GM21526 (cell line): ENCODE data around the gene KLHL35.

ENCODE experiments used
- ATAC-seq: cut with Tn5 transposase; IDR thresholded peaks from one replicate; pipeline ENCODE4 v1.9.1; 2021; ENCODE audit warnings: moderate library complexity; ENCODE audit not compliant: unreplicated experiment, low FRiP score

Gene KLHL35

GRCh38 chr11:75470476-75471080 lies 37.6 kb upstream of the KLHL35 start:
- no peak for ATAC-seq

- no peak for ATAC-seq
Observed at GRCh38 chr11:75469785-75470405, 36.9 kb upstream of the KLHL35 start.

GRCh38 chr11:75468534-75469340 lies 35.7 kb upstream of the KLHL35 start:
- ATAC-seq, result no peak

- no peak for ATAC-seq
Observed at GRCh38 chr11:75467881-75468280, 34.9 kb upstream of the KLHL35 start.

- no peak for ATAC-seq
Observed at GRCh38 chr11:75467311-75467710, 34.3 kb upstream of the KLHL35 start.

- no peak for ATAC-seq
Observed at GRCh38 chr11:75465701-75466531, 32.9 kb upstream of the KLHL35 start.

GRCh38 chr11:75463106-75463774 lies 30.2 kb upstream of the KLHL35 start:
- no peak for ATAC-seq

- no peak for ATAC-seq
Observed at GRCh38 chr11:75462117-75462653, 29.2 kb upstream of the KLHL35 start.

- ATAC-seq, result no peak
Observed at GRCh38 chr11:75461151-75461550, 28.1 kb upstream of the KLHL35 start.

GRCh38 chr11:75456596-75457183 lies 23.7 kb upstream of the KLHL35 start:
- ATAC-seq, result no peak

- ATAC-seq, result no peak
Observed at GRCh38 chr11:75454987-75455386, 22.0 kb upstream of the KLHL35 start.

GRCh38 chr11:75453916-75454655 lies 21.1 kb upstream of the KLHL35 start:
- no peak for ATAC-seq

GRCh38 chr11:75450826-75451821 lies 18.1 kb upstream of the KLHL35 start:
- no peak for ATAC-seq

GRCh38 chr11:75450236-75450635 lies 17.2 kb upstream of the KLHL35 start:
- no peak for ATAC-seq

GRCh38 chr11:75449776-75450175 lies 16.8 kb upstream of the KLHL35 start:
- no peak for ATAC-seq

GRCh38 chr11:75449271-75449670 lies 16.3 kb upstream of the KLHL35 start:
- no peak for ATAC-seq

- ATAC-seq, result no peak
Observed at GRCh38 chr11:75447415-75447814, 14.4 kb upstream of the KLHL35 start.
